ENCODE measurements around the gene CDC42BPG. TPM values are rescaled to one million over a fixed set of nuclear protein-coding genes. Genes with fewer than 3 reads are reported as not detected.

The CDC42BPG gene
- 0.91 TPM for polyA plus RNA-seq (ENCODE audit: insufficient read length)

DNA sequence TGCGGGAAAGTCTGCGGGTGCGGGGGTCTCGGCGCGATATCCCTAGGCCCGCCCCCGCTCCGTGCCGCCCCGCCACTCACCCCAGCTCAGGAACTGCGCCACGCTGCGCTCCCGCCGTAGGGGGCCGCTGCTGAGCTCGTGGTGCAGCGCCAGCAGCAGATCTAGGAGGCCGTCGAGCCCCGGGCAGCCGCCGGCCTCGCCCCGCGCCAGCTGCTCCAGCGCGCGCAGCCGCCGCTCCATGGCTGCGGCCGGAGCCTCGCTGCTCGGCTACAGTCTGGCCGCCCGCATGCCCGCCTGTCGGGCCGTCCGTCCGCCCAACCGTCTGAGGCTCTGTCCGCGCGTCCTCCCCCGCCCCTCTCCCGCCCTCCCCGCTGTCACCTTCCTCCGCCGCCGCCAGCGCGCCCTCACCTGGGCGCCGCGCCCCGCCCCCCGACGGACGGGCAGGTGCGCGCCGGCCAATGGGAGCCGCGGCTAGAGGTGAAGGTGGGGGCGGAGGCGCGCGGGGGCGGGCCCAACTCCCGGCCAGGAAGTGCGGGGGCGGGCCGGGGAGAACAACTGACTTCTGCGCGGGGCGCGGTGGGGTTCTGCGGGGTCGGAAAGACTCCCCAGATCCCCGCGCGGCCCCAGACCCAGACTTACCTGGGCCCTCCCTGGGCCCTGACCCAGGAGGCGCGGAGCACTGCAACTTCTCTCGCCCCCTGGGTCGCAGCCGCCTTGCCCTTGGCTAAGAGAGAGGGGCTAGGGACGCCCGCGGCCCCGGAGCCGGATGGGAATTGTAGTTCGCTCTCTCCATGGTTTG is at the start of gene CDC42BPG:
Gene CDC42BPG (minus strand): TSS at position 324 of the 799 bp plus-strand sequence. CDS start 84 bp downstream, at position 240.
- no peak for DNase-seq (ENCODE audit: low read depth)

DNA sequence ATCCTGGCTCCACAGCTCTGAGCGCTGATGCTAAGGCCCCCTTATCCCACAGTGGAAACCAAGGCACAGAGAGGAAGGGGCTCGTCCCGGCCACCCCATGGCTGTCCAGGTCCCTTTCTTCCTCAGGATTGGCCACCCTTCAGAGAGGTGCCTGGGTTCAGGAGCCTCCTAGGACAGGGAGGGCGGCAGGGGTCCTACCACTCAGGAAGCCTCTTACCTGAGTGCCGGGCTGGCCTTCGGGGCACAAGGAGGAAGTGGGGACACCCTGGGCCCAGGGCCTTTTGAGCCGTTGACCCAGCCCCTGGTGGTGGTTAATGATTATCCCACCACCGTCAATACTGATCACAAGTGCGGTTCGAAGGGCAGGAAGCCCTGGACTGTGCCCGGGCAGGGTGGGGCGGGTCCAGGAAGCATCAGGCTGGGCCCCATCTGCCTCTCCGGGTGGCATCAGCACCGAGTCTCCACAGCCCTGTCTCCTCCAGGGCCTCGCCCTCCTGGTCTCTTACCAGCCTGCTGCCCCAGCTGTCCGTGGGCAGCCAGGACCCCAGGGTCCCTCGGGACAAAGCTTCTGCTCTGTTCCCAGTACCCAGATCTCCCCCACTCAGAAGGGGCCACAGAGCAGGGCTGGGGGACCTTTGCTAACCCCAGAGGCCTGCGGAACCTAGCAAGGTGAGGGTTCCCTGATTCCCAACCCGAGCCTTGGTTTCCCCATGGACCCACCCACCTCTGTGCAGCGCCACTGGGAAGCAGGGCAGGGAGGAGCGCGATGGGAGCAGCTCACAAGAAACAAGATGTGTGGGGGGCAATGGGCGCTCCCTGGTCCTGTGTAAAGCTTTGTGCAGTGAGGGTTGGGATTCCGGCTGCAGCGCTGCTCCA is 49.0 kb upstream of the CDC42BPG start:
- no peak for DNase-seq (ENCODE audit: low read depth)

GRCh38 chr11:64892838-64893193 is 48.4 kb upstream of the CDC42BPG start:
- no peak for DNase-seq (ENCODE audit: low read depth)

DNA sequence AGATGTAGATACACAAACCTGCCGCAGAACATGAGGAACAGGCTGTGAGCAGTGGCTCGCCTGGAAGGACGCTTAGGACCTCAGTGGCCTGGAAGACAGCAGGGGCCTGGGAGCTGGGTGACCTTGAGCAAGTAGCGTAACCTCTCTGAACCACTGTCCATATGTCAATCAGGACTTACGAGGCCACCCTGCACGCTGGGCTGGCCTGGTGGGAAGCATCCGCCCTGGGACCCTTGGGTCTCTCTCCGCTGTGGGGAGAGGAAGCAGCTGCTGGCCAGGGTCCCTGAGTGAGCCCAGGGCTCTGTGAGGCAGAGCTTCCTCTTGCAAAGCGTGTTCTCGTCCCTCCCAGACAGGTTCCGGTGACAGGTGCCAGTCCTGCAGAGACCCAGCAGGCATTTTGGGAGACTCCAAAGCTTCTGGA is 48.0 kb upstream of the CDC42BPG start:
- no peak for DNase-seq (ENCODE audit: low read depth)

DNA sequence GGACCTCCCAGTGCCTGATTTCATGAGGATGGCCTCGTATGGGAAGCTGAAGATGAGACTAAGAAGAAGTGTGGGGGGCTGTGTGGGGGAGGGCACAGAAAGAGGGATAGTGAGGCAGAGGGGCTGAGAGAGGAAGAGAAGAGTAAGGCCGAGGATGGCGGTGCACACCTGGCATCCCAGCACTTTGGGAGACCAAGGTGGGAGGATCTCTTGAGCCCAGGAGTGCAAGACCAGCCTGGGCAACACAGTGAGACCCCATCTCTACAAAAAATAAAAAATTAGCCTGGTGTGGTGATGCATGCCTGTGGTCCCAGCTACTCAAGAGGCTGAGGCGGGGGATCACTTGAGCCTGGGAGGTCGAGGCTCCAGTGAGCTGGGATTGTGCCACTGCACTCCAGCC is 47.4 kb upstream of the CDC42BPG start:
- no peak for DNase-seq (ENCODE audit: low read depth)

GRCh38 chr11:64891215-64891848 is 46.9 kb upstream of the CDC42BPG start:
- DNase-seq (ENCODE audit: low read depth) = no peak

GRCh38 chr11:64890522-64890939 is 46.1 kb upstream of the CDC42BPG start:
- no peak for DNase-seq (ENCODE audit: low read depth)

- DNase-seq (ENCODE audit: low read depth) = no peak
These were observed 44.5 kb upstream of the CDC42BPG start for GRCh38 chr11:64888729-64889511.

- DNase-seq (ENCODE audit: low read depth) = no peak
These were observed 43.9 kb upstream of the CDC42BPG start for GRCh38 chr11:64888406-64888728.

GRCh38 chr11:64887757-64888405 is 43.4 kb upstream of the CDC42BPG start:
- DNase-seq (ENCODE audit: low read depth) = no peak

- no peak for DNase-seq (ENCODE audit: low read depth)
These were observed 42.8 kb upstream of the CDC42BPG start for GRCh38 chr11:64887234-64887756.

GRCh38 chr11:64885367-64886286 is 41.2 kb upstream of the CDC42BPG start:
- DNase-seq (ENCODE audit: low read depth) = no peak

DNA sequence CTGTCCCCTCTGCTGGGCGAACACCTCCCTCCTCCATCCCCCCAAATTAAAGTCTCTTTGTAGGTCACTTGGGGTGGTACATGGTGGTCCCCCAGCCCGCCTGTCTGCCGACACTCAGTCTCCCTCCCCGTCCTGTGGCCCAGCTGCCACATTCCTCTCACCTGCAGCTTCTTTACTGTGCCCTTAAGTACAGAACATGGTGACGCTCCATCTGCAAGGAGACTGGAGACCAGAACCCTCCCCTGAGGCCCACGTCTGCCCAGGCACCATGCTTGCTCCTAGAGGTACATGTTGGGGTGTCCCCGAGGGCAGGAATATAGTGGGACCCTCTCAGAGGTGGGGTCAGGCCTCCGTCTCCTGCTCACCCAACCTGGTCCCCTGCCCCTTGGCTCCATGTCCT is 39.6 kb upstream of the CDC42BPG start:
- no peak for DNase-seq (ENCODE audit: low read depth)

GRCh38 chr11:64883575-64883974 is 39.1 kb upstream of the CDC42BPG start:
- DNase-seq (ENCODE audit: low read depth) = no peak

DNA sequence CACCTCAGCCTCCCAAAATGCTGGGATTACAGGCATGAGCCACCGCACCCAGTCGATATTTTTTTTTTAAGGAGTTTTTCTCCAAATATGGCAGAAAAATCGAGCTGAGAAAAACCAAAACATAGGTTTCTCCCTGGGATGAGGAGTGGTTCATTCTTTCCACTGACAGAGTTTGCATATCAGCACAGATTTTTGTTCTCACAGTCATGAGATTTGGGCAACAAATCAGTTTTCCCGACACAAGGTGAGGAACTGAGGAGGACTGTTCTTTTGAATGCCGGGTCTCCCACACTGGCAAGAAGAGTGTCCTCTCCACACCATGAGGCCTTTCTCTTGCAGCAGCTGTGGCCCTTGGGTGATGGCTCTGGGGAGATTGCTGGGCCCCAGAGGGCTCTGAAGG is 37.8 kb upstream of the CDC42BPG start:
- no peak for DNase-seq (ENCODE audit: low read depth)

GRCh38 chr11:64881476-64881875 is 37.0 kb upstream of the CDC42BPG start:
- no peak for DNase-seq (ENCODE audit: low read depth)

DNA sequence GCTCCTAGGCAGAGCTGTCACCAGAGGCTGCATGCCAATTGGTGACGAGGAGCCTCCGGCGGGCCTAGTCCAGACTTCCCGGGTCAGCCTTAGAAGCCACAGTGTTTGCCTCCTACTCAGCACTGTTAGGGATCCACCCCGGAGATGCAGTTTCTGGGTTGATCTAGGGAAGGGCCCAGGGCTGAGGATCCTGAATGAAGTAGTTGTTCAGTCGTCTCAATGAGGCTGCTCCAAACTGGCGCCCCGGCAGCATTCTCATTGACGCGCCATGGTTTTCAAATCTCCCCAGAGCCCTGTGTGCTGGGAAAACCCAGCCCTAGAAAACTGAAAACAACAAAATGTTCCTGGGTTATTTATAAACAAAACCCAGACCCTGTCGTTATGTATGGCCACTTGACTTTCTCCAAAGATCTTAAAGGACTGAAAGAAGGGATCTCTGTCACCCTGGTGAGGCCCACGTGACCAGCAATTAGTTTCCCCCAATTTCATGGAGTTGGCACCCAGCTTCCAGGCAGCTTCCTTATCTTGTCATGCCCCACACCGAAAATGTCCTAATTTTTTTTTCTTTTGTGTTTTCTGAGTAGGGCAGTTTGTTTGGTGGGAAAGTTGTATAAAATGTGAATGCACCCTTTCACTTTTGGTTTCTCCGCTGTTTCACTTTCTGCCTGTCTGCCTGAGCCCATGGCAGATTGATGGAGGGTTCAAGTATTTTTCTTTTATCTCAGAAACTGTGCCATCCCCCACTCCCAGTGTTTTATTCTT is 36.0 kb upstream of the CDC42BPG start:
- DNase-seq (ENCODE audit: low read depth) = no peak

GRCh38 chr11:64879244-64879900 is 34.9 kb upstream of the CDC42BPG start:
- DNase-seq (ENCODE audit: low read depth) = no peak

Data from forelimb muscle (tissue), 1 donor.